ENCODE data around the gene RDH16. TPM values are rescaled to one million over a fixed set of nuclear protein-coding genes. Genes with fewer than 3 reads are reported as not detected.

Gene RDH16
- total RNA-seq, 1 experiment from 2014 or later = 0.08 TPM

DNA sequence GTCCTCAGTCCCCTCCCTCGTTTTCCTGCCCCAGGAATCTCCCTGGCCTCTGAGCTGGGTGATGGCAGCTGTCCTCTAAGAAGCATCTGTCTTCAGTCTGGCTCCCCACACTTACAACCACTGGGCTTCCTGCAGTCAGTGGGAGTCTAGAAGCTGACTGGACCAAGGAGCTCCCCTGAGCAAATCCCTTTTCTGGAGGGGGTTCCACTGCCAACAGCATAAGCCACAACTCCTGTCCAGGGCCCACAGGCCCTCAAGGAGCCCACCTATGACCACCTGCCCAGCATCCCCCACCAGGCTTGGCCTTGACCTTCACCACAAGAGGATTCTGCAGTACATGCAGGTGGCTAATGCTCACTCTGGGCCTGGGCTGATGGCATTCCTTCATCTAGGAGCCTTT, 4.1 kb downstream of the RDH16 start:
- H3K4me1 ChIP-seq (ENCODE audit: control insufficient read depth, insufficient read depth, low read length) = no peaks in the 10 kb centered on the region
- POLR2A ChIA-PET = no interaction called here
- TF ChIP-seq POLR2AphosphoS5 (IDR thresholded peaks at IDR 0.05; ENCODE audit: low read depth, low read length) (no peak), TCF7L2 (IDR thresholded peaks at IDR 0.05; ENCODE audit: low read depth, low read length) (no peak), SIN3A (IDR thresholded peaks at IDR 0.05; ENCODE audit: borderline replicate concordance, insufficient read depth, low read depth, low read length) (no peak)
- intact Hi-C loops (cut with micrococcal nuclease; ENCODE audit: unreplicated experiment) (no loop called here), in situ Hi-C loops (cut with HindIII; ENCODE audit: low pct_unique_long_range_greater_than_20kb, low sequenced_read_pairs) (no loop called here)
- no peak for ATAC-seq
- H3K27me3 ChIP-seq (ENCODE audit: control insufficient read depth, insufficient read depth, low read length) = peaks cover 12% of the 10 kb centered on the region
- no TSS peak for BruUV-seq (replicated peaks)
- H3K36me3 ChIP-seq (ENCODE audit: control insufficient read depth, insufficient read depth, low read length) = no peaks in the 10 kb centered on the region
- no peak overlapping the region for H3K4me3 ChIP-seq (ENCODE audit: low read depth in 2 of 2, low read length in 2 of 2)
- no peak for DNase-seq (ENCODE audit: low read depth, low spot score)
- CTCF ChIA-PET = no interaction called here
- H3K9me3 ChIP-seq (ENCODE audit: control insufficient read depth, insufficient read depth, low read depth, low read length) = no peaks in the 10 kb centered on the region
- H3K27ac ChIP-seq (ENCODE audit: low read length) = no peak overlapping the region

DNA sequence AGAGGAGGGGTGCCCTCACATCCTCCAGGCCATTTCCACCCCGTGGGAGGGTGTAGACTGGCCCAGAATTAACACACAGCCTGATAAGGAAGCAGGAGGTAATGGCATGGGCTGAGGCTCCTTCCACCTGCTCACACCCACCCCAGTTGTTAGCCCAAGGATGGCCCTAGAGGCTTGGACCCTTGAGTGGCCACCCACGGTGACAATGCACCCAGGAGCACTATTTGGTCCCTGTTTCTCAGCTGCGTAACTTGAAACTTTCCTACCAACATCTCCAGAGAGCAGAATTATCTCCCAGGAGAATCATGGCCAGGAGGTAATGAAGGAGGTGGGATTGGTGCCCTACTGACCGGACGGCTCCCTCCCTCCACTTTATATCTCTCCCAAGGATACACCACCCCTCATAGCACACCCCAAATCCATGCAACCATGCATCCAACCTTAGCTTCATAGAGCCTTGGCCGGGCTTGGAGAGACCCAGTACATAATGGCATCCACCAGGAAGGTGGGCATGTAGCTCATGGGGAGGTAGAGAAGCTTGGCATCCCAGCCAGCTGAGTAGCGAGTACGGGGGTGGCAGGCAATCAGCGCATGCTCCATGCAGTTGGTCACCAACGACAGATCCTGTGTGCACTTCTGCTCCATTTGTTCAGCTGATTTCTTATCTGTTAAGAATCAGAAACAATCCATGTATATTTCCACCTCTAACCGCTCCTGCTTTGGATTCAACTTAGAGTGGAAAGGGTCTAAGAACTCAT, 5.6 kb downstream of the RDH16 start:
- intact Hi-C loops (cut with micrococcal nuclease; ENCODE audit: unreplicated experiment) = no loop called here
- Histone ChIP-seq H3K4me3 (ENCODE audit: low read depth in 2 of 2, low read length in 2 of 2) (no peak overlapping the region), H3K27me3 (ENCODE audit: control insufficient read depth, insufficient read depth, low read length) (peaks cover 3% of the 10 kb centered on the region; the same call in 1 of the 2 replicates), H3K36me3 (ENCODE audit: control insufficient read depth, insufficient read depth, low read length) (no peaks in the 10 kb centered on the region), H3K9me3 (ENCODE audit: control insufficient read depth, insufficient read depth, low read depth, low read length) (no peaks in the 10 kb centered on the region), H3K4me1 (ENCODE audit: control insufficient read depth, insufficient read depth, low read length) (no peaks in the 10 kb centered on the region), H3K27ac (ENCODE audit: low read length) (no peak overlapping the region)
- in situ Hi-C loops (cut with HindIII; ENCODE audit: low pct_unique_long_range_greater_than_20kb, low sequenced_read_pairs) = no loop called here
- ATAC-seq = no peak
- TF ChIP-seq TCF7L2 (IDR thresholded peaks at IDR 0.05; ENCODE audit: low read depth, low read length) (no peak), SIN3A (IDR thresholded peaks at IDR 0.05; ENCODE audit: borderline replicate concordance, insufficient read depth, low read depth, low read length) (no peak), POLR2AphosphoS5 (IDR thresholded peaks at IDR 0.05; ENCODE audit: low read depth, low read length) (no peak)
- TF ChIP-seq, protein P1, sequence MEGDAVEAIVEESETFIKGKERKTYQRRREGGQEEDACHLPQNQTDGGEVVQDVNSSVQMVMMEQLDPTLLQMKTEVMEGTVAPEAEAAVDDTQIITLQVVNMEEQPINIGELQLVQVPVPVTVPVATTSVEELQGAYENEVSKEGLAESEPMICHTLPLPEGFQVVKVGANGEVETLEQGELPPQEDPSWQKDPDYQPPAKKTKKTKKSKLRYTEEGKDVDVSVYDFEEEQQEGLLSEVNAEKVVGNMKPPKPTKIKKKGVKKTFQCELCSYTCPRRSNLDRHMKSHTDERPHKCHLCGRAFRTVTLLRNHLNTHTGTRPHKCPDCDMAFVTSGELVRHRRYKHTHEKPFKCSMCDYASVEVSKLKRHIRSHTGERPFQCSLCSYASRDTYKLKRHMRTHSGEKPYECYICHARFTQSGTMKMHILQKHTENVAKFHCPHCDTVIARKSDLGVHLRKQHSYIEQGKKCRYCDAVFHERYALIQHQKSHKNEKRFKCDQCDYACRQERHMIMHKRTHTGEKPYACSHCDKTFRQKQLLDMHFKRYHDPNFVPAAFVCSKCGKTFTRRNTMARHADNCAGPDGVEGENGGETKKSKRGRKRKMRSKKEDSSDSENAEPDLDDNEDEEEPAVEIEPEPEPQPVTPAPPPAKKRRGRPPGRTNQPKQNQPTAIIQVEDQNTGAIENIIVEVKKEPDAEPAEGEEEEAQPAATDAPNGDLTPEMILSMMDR (IDR thresholded peaks at IDR 0.05) = no peak
- TF ChIP-seq, protein P2, sequence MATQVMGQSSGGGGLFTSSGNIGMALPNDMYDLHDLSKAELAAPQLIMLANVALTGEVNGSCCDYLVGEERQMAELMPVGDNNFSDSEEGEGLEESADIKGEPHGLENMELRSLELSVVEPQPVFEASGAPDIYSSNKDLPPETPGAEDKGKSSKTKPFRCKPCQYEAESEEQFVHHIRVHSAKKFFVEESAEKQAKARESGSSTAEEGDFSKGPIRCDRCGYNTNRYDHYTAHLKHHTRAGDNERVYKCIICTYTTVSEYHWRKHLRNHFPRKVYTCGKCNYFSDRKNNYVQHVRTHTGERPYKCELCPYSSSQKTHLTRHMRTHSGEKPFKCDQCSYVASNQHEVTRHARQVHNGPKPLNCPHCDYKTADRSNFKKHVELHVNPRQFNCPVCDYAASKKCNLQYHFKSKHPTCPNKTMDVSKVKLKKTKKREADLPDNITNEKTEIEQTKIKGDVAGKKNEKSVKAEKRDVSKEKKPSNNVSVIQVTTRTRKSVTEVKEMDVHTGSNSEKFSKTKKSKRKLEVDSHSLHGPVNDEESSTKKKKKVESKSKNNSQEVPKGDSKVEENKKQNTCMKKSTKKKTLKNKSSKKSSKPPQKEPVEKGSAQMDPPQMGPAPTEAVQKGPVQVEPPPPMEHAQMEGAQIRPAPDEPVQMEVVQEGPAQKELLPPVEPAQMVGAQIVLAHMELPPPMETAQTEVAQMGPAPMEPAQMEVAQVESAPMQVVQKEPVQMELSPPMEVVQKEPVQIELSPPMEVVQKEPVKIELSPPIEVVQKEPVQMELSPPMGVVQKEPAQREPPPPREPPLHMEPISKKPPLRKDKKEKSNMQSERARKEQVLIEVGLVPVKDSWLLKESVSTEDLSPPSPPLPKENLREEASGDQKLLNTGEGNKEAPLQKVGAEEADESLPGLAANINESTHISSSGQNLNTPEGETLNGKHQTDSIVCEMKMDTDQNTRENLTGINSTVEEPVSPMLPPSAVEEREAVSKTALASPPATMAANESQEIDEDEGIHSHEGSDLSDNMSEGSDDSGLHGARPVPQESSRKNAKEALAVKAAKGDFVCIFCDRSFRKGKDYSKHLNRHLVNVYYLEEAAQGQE (IDR thresholded peaks at IDR 0.05; ENCODE audit: insufficient read depth in 1 of 2, low read depth in 2 of 2, low read length in 1 of 2) = no peak
- DNase-seq (ENCODE audit: low read depth, low spot score) = no peak
- ChIA-PET POLR2A (no interaction called here), CTCF (no interaction called here)
- no TSS peak for BruUV-seq (replicated peaks)

DNA sequence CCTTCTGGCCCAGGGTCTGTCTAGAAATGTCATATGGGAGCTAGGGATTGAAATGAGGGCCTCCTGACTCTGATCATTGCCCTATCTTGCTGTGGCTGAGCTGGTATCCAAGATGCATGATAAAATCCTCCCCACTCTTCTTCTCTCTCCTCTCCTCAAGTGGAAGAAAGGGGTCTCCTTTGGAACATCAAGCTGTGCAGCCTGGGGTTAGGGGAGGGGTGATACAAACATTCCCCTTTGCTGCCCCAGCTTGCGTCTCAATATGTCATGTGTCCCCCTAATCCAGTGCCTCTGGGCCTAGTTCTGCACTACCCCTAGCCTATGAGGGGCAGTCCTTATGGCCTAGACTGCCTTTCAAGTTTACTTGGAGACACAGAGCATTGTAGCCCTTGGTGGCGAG, 8.5 kb downstream of the RDH16 start:
- ATAC-seq (no peak), DNase-seq (ENCODE audit: low read depth, low spot score) (no peak)
- intact Hi-C loops (cut with micrococcal nuclease; ENCODE audit: unreplicated experiment) (no loop called here), in situ Hi-C loops (cut with HindIII; ENCODE audit: low pct_unique_long_range_greater_than_20kb, low sequenced_read_pairs) (no loop called here)
- Histone ChIP-seq H3K36me3 (ENCODE audit: control insufficient read depth, insufficient read depth, low read length) (no peaks in the 10 kb centered on the region), H3K4me1 (ENCODE audit: control insufficient read depth, insufficient read depth, low read length) (no peaks in the 10 kb centered on the region), H3K27ac (ENCODE audit: low read length) (no peak overlapping the region), H3K9me3 (ENCODE audit: control insufficient read depth, insufficient read depth, low read depth, low read length) (no peaks in the 10 kb centered on the region), H3K4me3 (ENCODE audit: low read depth in 2 of 2, low read length in 2 of 2) (no peak overlapping the region), H3K27me3 (ENCODE audit: control insufficient read depth, insufficient read depth, low read length) (no peaks in the 10 kb centered on the region)
- POLR2A ChIA-PET = no interaction called here
- TF ChIP-seq SIN3A (IDR thresholded peaks at IDR 0.05; ENCODE audit: borderline replicate concordance, insufficient read depth, low read depth, low read length) = no peak
- TF ChIP-seq, protein P1 (IDR thresholded peaks at IDR 0.05) = no peak
- TF ChIP-seq TCF7L2 (IDR thresholded peaks at IDR 0.05; ENCODE audit: low read depth, low read length) = no peak
- TF ChIP-seq, protein P2 (IDR thresholded peaks at IDR 0.05; ENCODE audit: insufficient read depth in 1 of 2, low read depth in 2 of 2, low read length in 1 of 2) = no peak
- TF ChIP-seq POLR2AphosphoS5 (IDR thresholded peaks at IDR 0.05; ENCODE audit: low read depth, low read length) = no peak
- BruUV-seq (replicated peaks) = no TSS peak
- CTCF ChIA-PET = no interaction called here

Measured in Panc1 (cell line).